Activated CD8-positive, alpha-beta memory T cell treated with anti-CD3 and anti-CD28 coated beads, Interleukin-2, amount 50 U/mL, for 4 hours (primary cell): ENCODE measurements around the gene ITPR1.
"Not testable (repeated sequence)": the region's sequence is repeated elsewhere in the genome, so short reads cannot be mapped to it uniquely, and the experiment has no call there.

Source experiments
- DNase-seq: peaks from one replicate; pipeline ENCODE4 v3.0.0-alpha.2; 2020

The ITPR1 gene

DNA sequence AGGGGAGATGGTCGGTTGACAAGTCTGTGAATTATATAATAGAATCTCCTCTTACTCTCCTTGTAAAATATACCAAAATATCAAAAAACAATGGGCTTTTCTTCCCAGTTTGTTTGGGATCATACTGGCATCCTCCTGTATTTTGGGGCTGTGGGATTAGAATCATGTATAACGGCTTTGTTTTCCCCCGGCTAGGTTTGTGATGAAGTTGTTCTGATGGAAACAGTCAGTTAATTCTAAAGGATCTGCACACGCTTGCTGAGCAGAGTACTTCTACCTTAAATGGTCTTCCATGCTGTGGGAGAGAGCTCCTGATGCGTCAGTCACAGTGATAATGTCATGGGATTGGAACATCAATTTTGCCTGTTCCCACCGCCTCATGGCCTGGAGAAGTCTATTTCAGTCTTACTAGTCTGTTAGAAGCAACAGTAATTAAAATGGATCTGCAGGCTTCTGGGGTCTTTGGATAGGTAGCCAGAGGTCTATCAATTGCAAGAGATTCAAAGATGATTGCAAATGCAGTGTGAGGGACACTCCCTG, 81.3 kb downstream of the ITPR1 start:
- DNase-seq: no peak

- no peak for DNase-seq
These were observed 82.2 kb downstream of the ITPR1 start for GRCh38 chr3:4575381-4575780.

- DNase-seq: no peak
These were observed 84.6 kb downstream of the ITPR1 start for GRCh38 chr3:4577721-4578120.

GRCh38 chr3:4580346-4581123, 87.4 kb downstream of the ITPR1 start:
- no peak for DNase-seq

DNA sequence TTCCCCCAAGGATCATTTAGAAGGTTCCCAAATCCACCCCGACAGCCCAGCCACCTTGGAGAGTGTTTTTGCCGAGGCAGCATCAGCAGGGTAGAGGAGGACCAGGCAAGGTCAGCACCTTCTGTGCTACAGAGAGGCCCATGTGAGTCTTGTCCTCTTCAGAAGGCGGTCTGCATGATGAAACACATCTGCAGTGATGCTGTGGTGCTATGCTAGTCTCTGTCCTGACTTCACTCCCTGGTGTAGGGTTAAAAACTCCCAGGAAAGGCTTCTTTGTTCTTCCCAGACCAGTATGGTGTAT, 87.9 kb downstream of the ITPR1 start:
- no peak for DNase-seq

DNA sequence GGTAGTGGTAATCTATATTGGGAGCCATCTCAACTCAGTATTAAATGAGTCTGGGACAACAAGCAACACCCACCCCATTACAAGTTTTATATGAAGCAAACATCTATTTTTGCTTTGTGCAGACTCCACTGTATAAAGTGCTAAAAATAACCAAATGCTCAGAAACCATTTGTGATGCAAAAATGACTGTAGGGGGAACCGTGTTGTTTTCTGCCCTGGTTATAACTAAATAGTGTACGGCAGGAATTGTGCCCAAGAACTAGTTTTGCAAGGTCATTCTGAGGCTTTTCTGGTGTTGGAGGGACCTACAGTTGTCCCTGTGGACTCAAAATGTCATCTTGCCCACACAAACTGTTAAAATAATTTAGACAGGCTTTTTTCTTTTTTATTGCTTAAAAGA, 88.3 kb downstream of the ITPR1 start:
- no peak for DNase-seq

- DNase-seq: no peak
These were observed 88.9 kb downstream of the ITPR1 start for GRCh38 chr3:4581920-4582611.

GRCh38 chr3:4582624-4583023, 89.5 kb downstream of the ITPR1 start:
- DNase-seq: no peak

GRCh38 chr3:4583416-4583815, 90.3 kb downstream of the ITPR1 start:
- DNase-seq: no peak

GRCh38 chr3:4584456-4585249, 91.5 kb downstream of the ITPR1 start:
- no peak for DNase-seq

- DNase-seq: no peak
These were observed 93.2 kb downstream of the ITPR1 start for GRCh38 chr3:4586381-4586780.

DNA sequence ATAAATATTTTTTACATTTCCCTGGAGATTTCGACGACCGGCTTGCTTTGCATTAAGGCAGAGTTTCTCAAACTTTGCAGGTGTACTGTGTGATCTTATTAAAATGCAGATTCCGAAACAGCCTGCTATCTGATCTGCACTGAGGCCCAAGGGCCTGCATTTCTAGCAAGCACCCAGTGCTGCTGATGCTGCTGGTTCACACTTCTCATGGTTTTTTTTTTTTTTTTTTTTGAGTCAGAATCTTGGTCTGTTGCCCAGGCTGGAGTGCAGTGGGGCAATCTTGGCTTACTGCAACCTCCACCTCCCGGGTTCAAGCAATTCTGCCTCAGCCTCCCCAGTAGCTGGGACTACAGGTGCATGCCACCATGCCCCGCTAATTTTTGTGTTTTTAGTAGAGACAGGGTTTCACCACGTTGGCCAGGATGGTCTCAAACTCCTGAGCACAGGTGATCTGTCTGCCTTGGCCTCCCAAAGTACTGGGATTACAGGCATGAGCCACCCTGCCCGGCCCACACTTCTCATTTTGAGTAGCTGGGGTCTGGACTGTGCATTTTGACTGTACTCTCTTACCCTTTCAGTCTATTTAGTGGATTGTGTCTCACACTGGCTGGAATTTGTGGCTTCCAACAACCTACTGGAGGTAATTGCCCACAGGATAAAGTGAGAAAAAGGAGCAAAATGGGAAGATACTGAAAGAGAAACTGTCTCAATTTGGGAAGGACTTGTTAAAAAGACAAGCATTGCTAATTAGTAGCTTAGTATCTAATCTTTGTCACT, 94.1 kb downstream of the ITPR1 start:
- DNase-seq: no peak

DNA sequence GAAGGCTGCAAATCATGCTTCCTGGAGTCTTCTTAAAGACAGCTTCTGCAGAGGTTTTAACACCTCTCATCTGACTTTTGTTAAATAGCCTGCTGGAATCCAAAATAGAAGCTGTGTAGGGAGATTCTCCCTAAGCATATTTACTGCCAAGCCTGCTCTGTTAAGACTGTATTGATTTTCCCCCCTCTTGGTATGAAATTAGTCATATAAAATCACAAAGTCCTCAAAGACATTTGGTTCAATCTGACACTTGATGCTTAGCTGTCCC, 94.6 kb downstream of the ITPR1 start:
- DNase-seq: no peak

GRCh38 chr3:4588466-4588865, 95.3 kb downstream of the ITPR1 start:
- no peak for DNase-seq

DNA sequence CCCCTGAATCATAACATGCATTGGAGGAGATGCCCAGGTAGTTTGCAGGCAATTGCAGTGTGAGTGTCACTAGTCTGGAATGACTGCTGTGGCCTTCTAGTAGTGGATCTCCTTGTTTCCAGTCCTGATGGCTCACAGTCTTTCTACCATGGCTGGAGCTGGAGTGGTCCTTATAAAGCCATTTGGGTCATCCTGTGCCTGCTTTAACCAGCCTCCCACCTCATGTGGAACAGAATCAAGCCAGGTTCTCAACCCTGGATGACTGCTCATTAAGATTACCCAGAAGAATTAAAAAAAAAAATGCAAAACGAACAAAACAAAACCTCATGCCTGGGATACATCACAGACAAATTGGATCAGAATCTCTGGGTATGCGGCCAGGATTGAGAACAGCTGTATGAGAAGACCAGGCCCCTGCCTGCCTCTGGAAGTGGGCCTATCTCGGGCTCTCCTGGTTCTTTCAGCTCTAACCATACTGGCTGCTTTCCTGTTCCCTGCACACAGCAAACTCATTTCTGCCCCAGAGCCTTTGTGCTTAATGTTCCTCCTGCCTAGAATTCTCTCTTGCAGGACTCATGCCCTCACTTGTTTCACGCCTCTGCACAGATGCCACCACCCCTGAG, 96.4 kb downstream of the ITPR1 start:
- no peak for DNase-seq

DNA sequence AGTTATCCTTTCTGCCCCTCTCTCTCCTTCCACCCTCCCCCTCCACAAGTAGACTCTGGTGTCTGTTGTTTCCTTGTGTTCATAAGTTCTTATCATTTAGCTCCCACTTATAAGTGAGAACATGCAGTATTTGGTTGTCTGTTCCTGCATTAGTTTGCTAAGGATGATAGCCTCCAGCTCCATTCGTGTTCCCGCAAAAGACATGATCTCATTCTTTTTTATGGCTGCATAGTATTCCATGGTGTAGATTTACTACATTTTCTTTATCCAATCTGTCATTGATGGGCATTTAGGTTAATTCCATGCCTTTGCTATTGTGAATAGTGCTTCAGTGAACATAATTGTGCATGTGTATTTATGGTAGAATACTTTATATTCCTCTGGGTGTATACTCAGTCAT, 97.7 kb downstream of the ITPR1 start:
- DNase-seq: not testable (repeated sequence)

DNA sequence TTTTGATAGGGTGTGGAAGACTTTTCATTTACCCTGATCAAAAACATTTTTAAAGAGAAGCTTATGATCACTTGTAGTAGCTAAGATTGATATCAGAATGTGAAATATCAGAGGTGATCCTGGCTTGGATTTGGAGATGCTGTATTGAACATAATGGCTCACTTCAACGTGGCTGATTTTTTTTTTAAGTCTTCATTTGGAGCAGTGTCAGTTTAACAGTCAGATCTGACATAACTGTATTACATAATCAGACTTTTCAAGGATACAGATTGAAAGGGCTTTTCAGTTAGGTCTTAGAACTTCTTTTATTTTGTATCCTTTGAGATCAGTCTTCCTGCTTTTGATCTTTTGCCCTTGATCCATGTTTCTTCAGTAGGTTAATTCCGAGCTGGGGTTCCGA, 98.5 kb downstream of the ITPR1 start:
- no peak for DNase-seq

DNA sequence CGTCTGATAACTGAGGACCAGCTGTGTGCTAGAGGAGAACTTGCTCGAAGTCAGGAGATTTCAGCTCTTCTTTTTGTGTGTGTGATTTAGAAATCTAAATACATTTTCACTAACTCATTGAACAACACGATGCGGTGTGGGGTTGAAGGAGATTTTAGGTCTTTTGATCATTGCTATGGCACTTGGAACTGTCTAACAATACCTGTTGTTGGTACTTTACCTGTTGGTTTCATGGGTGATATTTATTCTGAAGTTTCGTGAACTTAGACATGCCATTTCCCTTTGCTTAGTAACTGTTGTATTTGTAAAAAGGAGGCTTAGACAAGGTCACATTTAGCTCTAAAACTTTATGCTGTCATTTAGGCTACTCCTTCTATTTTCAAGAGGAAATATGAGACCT, 99.9 kb downstream of the ITPR1 start:
- DNase-seq: no peak

DNA sequence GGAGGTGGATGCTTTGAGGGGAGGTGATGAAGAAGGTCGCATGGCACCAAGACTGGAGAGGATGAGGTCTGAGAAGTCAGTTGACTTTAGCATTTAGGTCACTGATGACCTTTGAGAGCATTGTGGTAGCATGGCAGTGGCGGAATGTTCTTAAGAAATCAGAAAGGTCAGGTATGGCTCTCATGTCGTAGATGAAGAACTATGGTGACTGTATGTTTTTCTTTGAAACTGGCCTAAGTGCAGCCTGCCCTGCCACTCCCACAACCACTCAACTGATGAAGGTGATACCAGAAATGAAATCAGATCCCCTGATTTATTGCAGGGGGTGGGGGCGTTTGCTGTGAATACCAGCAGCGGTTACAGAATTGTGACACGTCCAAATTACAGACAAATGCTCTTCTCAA, 102.6 kb downstream of the ITPR1 start:
- DNase-seq: no peak

- no peak for DNase-seq
These were observed 103.5 kb downstream of the ITPR1 start for GRCh38 chr3:4596612-4597011.

DNA sequence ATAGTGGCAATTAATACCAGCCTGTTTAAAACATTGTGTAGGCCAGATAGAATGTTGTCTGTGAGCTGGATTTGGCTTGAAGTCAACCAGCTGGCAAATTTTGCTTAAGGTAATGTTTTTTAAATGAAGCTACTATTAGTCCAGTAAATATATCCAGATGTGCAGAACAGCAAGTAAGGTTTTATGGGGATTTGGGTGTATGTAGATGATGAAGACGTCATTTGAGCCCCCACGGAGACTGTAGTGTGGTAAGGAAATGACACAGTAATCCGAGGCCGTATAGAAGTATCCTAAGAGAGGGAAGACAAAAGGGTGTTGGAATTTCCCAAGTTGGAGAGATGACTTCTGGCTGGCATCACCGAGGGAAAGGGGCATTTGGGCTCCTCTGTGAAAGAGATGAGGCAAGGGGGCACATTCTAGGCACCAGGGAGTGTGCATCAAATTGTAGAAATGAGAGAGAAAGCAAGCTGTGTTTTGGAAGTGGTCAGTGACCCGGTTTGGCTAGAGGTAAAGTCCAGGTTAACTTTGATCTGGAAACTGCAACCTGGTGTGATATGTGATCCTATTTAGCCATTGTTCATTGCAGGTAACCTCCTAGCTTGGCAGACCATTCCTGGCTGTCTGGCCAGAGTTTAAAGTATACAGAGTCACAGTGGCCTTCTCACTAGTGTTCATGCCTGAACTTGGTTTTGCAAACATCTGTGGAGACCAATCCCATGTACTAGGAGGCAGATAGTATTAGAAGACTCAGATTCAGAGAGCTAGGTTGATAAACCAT, 104.2 kb downstream of the ITPR1 start:
- DNase-seq: no peak

DNA sequence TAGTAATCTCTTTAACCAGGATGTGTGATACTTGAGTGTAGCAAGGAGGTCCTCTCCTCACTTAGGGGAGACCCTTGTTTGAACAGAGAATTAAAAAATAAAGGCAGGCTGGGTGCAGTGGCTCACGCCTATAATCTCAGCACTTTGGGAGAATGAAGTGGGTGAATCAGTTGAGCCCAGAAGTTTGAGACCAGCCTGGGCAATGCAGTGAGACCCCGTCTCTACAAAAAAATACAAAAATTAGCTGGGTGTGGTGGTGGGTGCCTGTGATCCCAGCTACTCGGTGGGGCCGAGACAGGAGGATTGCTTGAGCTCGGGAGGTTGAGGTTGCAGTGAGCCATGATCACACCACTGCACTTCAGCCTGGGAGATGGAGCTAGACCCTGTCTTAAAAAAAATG, 105.1 kb downstream of the ITPR1 start:
- DNase-seq: not testable (repeated sequence)
